ENCODE results near the gene GPS2.
A peak's percentile ranks its signal among the peaks of the same experiment; 100 is the strongest.

DNA sequence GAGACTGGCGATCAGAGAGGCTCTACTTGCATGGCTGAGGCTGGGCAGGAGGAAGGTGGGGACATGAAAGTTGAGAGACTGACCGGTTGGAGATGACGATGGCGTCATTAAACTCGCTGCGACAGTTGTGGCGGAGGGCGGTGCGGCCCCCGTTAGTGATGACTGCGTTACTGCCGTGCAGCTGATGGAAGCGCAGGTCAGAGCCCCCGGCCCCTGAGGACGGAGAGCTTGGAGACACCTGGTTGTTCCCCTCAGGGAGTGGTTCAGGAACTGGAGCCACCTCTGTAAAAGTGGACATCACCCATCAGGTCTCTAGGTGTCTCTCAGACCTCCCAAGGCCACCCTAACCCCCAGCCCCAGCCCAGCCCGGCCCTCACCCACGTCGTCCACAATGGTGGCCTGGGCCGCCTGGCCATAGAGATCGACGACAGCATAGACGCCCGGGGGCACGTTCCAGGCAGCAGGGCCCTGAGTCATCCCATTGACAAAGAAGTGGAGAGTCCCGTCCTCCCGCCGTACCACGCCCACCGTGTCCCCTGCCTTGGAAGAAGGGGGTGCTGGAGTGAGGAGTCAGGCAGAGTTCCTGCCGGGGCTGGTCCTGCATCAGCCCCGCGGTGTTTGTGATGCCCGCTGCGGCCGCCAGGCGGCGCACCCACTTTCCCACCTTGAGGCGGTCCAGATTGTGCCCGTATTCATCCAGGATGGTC lies 8.7 kb upstream of the GPS2 start:
- TF ChIP-seq, protein P1, sequence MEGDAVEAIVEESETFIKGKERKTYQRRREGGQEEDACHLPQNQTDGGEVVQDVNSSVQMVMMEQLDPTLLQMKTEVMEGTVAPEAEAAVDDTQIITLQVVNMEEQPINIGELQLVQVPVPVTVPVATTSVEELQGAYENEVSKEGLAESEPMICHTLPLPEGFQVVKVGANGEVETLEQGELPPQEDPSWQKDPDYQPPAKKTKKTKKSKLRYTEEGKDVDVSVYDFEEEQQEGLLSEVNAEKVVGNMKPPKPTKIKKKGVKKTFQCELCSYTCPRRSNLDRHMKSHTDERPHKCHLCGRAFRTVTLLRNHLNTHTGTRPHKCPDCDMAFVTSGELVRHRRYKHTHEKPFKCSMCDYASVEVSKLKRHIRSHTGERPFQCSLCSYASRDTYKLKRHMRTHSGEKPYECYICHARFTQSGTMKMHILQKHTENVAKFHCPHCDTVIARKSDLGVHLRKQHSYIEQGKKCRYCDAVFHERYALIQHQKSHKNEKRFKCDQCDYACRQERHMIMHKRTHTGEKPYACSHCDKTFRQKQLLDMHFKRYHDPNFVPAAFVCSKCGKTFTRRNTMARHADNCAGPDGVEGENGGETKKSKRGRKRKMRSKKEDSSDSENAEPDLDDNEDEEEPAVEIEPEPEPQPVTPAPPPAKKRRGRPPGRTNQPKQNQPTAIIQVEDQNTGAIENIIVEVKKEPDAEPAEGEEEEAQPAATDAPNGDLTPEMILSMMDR (IDR thresholded peaks at IDR 0.05), result peak; percentile 66 to 92
- TF ChIP-seq EP300 (IDR thresholded peaks at IDR 0.05), result no peak
